Naive thymus-derived CD4-positive, alpha-beta T cell (primary cell): Measurements from ENCODE around the gene LEKR1. TPM values are rescaled to one million over a fixed set of nuclear protein-coding genes. Genes with fewer than 3 reads are reported as not detected.

Experiments
- ATAC-seq: fragments of 150-1000 bp; cut with Tn5 transposase; 2 replicates; pipeline ENCODE4 v1.10.0; 2021; ENCODE audit warnings: mild to moderate bottlenecking, moderate library complexity
- CTCF ChIA-PET: fragments of 350-600 bp; sonication (Branson Sonifier 250); formaldehyde crosslinking; loops from one replicate; lab custom pipeline; 2021; ENCODE audit warnings: antibody characterized with exemption; lab: Charles Lee
- POLR2A ChIA-PET: fragments of 350-600 bp; sonication (Branson Sonifier 250); formaldehyde crosslinking; loops from one replicate; lab custom pipeline; 2021; ENCODE audit warnings: antibody characterized with exemption, inconsistent platforms; lab: Charles Lee
- DNase-seq, 9 donors: peaks; one replicate each; pipeline versions ENCODE4 v3.0.0 to v3.0.0-alpha.2; 2020 to 2022; ENCODE audit warnings: mixed read lengths in 1 of 9
- H3K27ac ChIP-seq: one replicate; pipeline ENCODE4 v1.7.0; 2013; ENCODE audit warnings: mild to moderate bottlenecking, low read depth, low read length, moderate library complexity
- H3K27me3 ChIP-seq, 2 donors: one replicate each; pipeline ENCODE4 v1.7.0; 2013; ENCODE audit warnings: low read length in 2 of 2, mild to moderate bottlenecking in 2 of 2, moderate library complexity in 2 of 2; ENCODE audit not compliant: control insufficient read depth in 2 of 2, insufficient read depth in 2 of 2
- H3K36me3 ChIP-seq, 3 experiments: 1 replicate in 2 of 3; 2 replicates in 1 of 3; pipeline ENCODE4 v1.7.0; 2013; ENCODE audit warnings: low read length in 3 of 3, mild to moderate bottlenecking in 3 of 3, moderate library complexity in 1 of 3; ENCODE audit not compliant: insufficient read depth in 3 of 3, control insufficient read depth in 2 of 3
- H3K4me1 ChIP-seq, 2 donors: one replicate each; pipeline ENCODE4 v1.7.0; 2013; ENCODE audit warnings: low read length in 2 of 2, mild to moderate bottlenecking in 2 of 2, moderate library complexity in 1 of 2; ENCODE audit not compliant: control insufficient read depth in 2 of 2, insufficient read depth in 2 of 2
- H3K4me3 ChIP-seq: 2 replicates; pipeline ENCODE4 v1.7.0; 2013; ENCODE audit warnings: mild to moderate bottlenecking, low read length
- H3K9me3 ChIP-seq, 3 experiments: 1 replicate in 2 of 3; 2 replicates in 1 of 3; pipeline ENCODE4 v1.7.0; 2013; ENCODE audit warnings: low read length in 3 of 3; ENCODE audit not compliant: control insufficient read depth in 2 of 3
- H3K27ac Mint-ChIP-seq, 9 donors: one replicate each; pipeline ENCODE4 v1.8.0; 2020 to 2022; ENCODE audit warnings: mixed read lengths in 9 of 9, mild to moderate bottlenecking in 8 of 9, moderate library complexity in 5 of 9, inconsistent platforms in 2 of 9
- H3K27me3 Mint-ChIP-seq, 5 donors: one replicate each; pipeline ENCODE4 v1.8.0; 2021 to 2022; ENCODE audit warnings: mixed read lengths in 5 of 5, mild to moderate bottlenecking in 1 of 5
- H3K36me3 Mint-ChIP-seq, 5 donors: one replicate each; pipeline ENCODE4 v1.8.0; 2020 to 2022; ENCODE audit warnings: mixed read lengths in 5 of 5, mild to moderate bottlenecking in 3 of 5, inconsistent platforms in 1 of 5
- H3K4me1 Mint-ChIP-seq, 7 donors: one replicate each; pipeline ENCODE4 v1.8.0; 2020 to 2022; ENCODE audit warnings: mixed read lengths in 7 of 7, mild to moderate bottlenecking in 3 of 7, inconsistent platforms in 1 of 7
- H3K4me3 Mint-ChIP-seq, 10 donors: one replicate each; pipeline ENCODE4 v1.8.0; 2020 to 2022; ENCODE audit warnings: mild to moderate bottlenecking in 10 of 10, mixed read lengths in 10 of 10, moderate library complexity in 6 of 10, inconsistent platforms in 2 of 10
- H3K9me3 Mint-ChIP-seq, 11 donors: one replicate each; pipeline ENCODE4 v1.8.0; 2020 to 2022; ENCODE audit warnings: mixed read lengths in 11 of 11, mild to moderate bottlenecking in 4 of 11, inconsistent platforms in 1 of 11, moderate library complexity in 1 of 11
- intact Hi-C, 2 donors: fragments of 100-400 bp; cut with micrococcal nuclease; formaldehyde crosslinking; loops; one replicate each; pipeline ENCODE4 v1.15.1; 2023
- polyA plus RNA-seq, 2 donors: library from polyadenylated mRNA; unstranded; fragments of 300-500 nt; fragmentation: Illumina TruSeq; gene quantifications; one replicate each; pipeline ENCODE4 v1.2.3, GENCODE V29; 2021
- total RNA-seq, 6 experiments: library from RNA in 5 of 6; stranded (reverse) in 5 of 6; gene quantifications; 1 replicate in 5 of 6; 2 replicates in 1 of 6; pipeline ENCODE4 v1.2.3 and lab custom pipeline; 2021 to 2026

The LEKR1 gene
- total and polyA plus RNA-seq, 7 experiments from 2014 or later, result 0.19 to 5.1 (median 0.81) TPM

GRCh38 chr3:157027861-157028745 is 201.9 kb downstream of the LEKR1 start:
- Histone ChIP-seq H3K4me3 (no peak overlapping the region), H3K4me1 (no peaks in the 10 kb centered on the region), H3K36me3 (no peaks in the 10 kb centered on the region), H3K27ac (no peak overlapping the region), H3K27me3 (no peaks in the 10 kb centered on the region), H3K9me3 (no peaks in the 10 kb centered on the region)
- intact Hi-C loops, result no loop called here
- Mint-ChIP-seq H3K4me3 (no peak overlapping the region), H3K9me3 (peaks cover 0 to 3% (median 0%) of the 10 kb centered on the region in 11 donors), H3K36me3 (peaks cover 0 to 5% (median 0%) of the 10 kb centered on the region in 5 donors), H3K27ac (no peak overlapping the region), H3K27me3 (peaks cover 24 to 40% (median 31%) of the 10 kb centered on the region in 5 donors), H3K4me1 (peaks cover 0 to 3% (median 0%) of the 10 kb centered on the region in 7 donors)
- DNase-seq (no peak), ATAC-seq (no peak)
- ChIA-PET POLR2A (interaction anchor here (0.5 kb wide), 1 partner anchor 20 kb away, joined by 3 read pairs; no protein-coding TSS in a partner anchor), CTCF (no interaction called here)

GRCh38 chr3:157029365-157029790 is 203.2 kb downstream of the LEKR1 start:
- ATAC-seq (no peak), DNase-seq (no peak)
- Mint-ChIP-seq H3K36me3 (peaks cover 0 to 5% (median 0%) of the 10 kb centered on the region in 5 donors), H3K27me3 (peaks cover 24 to 42% (median 31%) of the 10 kb centered on the region in 5 donors), H3K4me3 (no peak overlapping the region), H3K9me3 (peaks cover 0 to 3% (median 0%) of the 10 kb centered on the region in 11 donors), H3K27ac (no peak overlapping the region), H3K4me1 (peaks cover 0 to 3% (median 0%) of the 10 kb centered on the region in 7 donors)
- ChIA-PET POLR2A (no interaction called here), CTCF (no interaction called here)
- Histone ChIP-seq H3K27ac (no peak overlapping the region), H3K9me3 (no peaks in the 10 kb centered on the region), H3K36me3 (no peaks in the 10 kb centered on the region), H3K4me3 (no peak overlapping the region), H3K27me3 (no peaks in the 10 kb centered on the region), H3K4me1 (no peaks in the 10 kb centered on the region)
- intact Hi-C loops, result no loop called here

- peaks cover 0 to 5% (median 0%) of the 10 kb centered on the region in 5 donors for H3K36me3 Mint-ChIP-seq
- peaks cover 0 to 3% (median 0%) of the 10 kb centered on the region in 7 donors for H3K4me1 Mint-ChIP-seq
- Histone ChIP-seq H3K27ac (no peak overlapping the region), H3K9me3 (no peaks in the 10 kb centered on the region), H3K4me1 (no peaks in the 10 kb centered on the region), H3K27me3 (no peaks in the 10 kb centered on the region), H3K4me3 (no peak overlapping the region), H3K36me3 (no peaks in the 10 kb centered on the region)
- peaks cover 0 to 3% (median 0%) of the 10 kb centered on the region in 11 donors for H3K9me3 Mint-ChIP-seq
- no peak overlapping the region for H3K27ac Mint-ChIP-seq
- H3K27me3 Mint-ChIP-seq, result peaks cover 26 to 48% (median 35%) of the 10 kb centered on the region in 5 donors
- DNase-seq (no peak), ATAC-seq (no peak)
- intact Hi-C loops, result no loop called here
- ChIA-PET POLR2A (no interaction called here), CTCF (no interaction called here)
- no peak overlapping the region for H3K4me3 Mint-ChIP-seq
Measured at GRCh38 chr3:157030712-157031111, 204.6 kb downstream of the LEKR1 start.

- POLR2A ChIA-PET, result no interaction called here
- Histone ChIP-seq H3K4me3 (no peak overlapping the region), H3K9me3 (no peaks in the 10 kb centered on the region), H3K27me3 (no peaks in the 10 kb centered on the region), H3K36me3 (no peaks in the 10 kb centered on the region), H3K4me1 (no peaks in the 10 kb centered on the region), H3K27ac (no peak overlapping the region)
- Mint-ChIP-seq H3K27ac (no peak overlapping the region), H3K27me3 (peaks cover 33 to 62% (median 48%) of the 10 kb centered on the region in 5 donors), H3K4me3 (no peak overlapping the region), H3K36me3 (peaks cover 0 to 5% (median 0%) of the 10 kb centered on the region in 5 donors), H3K4me1 (peaks cover 0 to 2% (median 0%) of the 10 kb centered on the region in 7 donors), H3K9me3 (peaks cover 0 to 3% (median 0%) of the 10 kb centered on the region in 11 donors)
- CTCF ChIA-PET, result no interaction called here
- no peak for DNase-seq
- ATAC-seq, result no peak
- intact Hi-C loops, result no loop called here
Measured at GRCh38 chr3:157033001-157033400, 206.8 kb downstream of the LEKR1 start.

DNA sequence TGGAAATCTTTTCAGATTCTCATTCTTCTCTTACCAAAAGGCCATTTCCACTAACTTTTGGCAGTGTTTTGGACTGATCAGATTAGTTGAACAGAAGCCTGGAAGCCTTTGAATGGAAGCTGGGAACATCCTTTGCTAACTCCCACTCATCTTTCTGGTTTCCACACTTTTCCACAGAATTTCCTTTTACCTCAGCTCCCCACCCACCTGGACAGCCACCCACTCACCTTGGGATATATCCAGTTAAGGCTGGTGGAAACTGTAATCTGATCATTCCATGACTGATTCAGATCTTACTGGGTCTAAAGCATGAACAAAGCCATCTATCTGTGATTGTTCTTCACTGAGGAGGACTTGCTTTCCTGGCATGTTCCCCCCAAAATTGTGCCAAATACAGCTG is 214.3 kb downstream of the LEKR1 start:
- Histone ChIP-seq H3K9me3 (no peaks in the 10 kb centered on the region), H3K4me3 (no peak overlapping the region), H3K27me3 (no peaks in the 10 kb centered on the region), H3K36me3 (no peaks in the 10 kb centered on the region), H3K4me1 (no peaks in the 10 kb centered on the region), H3K27ac (no peak overlapping the region)
- peaks cover 0 to 3% (median 0%) of the 10 kb centered on the region in 11 donors for H3K9me3 Mint-ChIP-seq
- H3K36me3 Mint-ChIP-seq, result no peaks in the 10 kb centered on the region
- H3K27me3 Mint-ChIP-seq, result peaks cover 18 to 71% (median 29%) of the 10 kb centered on the region in 5 donors
- H3K27ac Mint-ChIP-seq, result no peak overlapping the region
- DNase-seq (no peak), ATAC-seq (no peak)
- H3K4me1 Mint-ChIP-seq, result no peaks in the 10 kb centered on the region
- intact Hi-C loops, result no loop called here
- no peak overlapping the region for H3K4me3 Mint-ChIP-seq
- POLR2A ChIA-PET, result interaction anchor here (0.7 kb wide), 1 partner anchor 200 kb away, joined by 3 read pairs; no protein-coding TSS in a partner anchor
- CTCF ChIA-PET, result no interaction called here

GRCh38 chr3:157042226-157042625 is 216.1 kb downstream of the LEKR1 start:
- peaks cover 0 to 2% (median 0%) of the 10 kb centered on the region in 11 donors for H3K9me3 Mint-ChIP-seq
- Histone ChIP-seq H3K9me3 (no peaks in the 10 kb centered on the region), H3K27ac (no peak overlapping the region), H3K4me3 (no peak overlapping the region), H3K4me1 (no peaks in the 10 kb centered on the region), H3K36me3 (no peaks in the 10 kb centered on the region), H3K27me3 (no peaks in the 10 kb centered on the region)
- no peak overlapping the region for H3K4me3 Mint-ChIP-seq
- ChIA-PET CTCF (interaction anchor here (0.7 kb wide), 1 partner anchor 24 kb away, joined by 3 read pairs; no protein-coding TSS in a partner anchor), POLR2A (no interaction called here)
- no peak overlapping the region for H3K27ac Mint-ChIP-seq
- intact Hi-C loops, result no loop called here
- no peaks in the 10 kb centered on the region for H3K4me1 Mint-ChIP-seq
- no peaks in the 10 kb centered on the region for H3K36me3 Mint-ChIP-seq
- DNase-seq, result no peak
- H3K27me3 Mint-ChIP-seq, result peaks cover 13 to 66% (median 16%) of the 10 kb centered on the region in 5 donors
- no peak for ATAC-seq
